ENCODE measurements around the gene GID4.

GID4 gene

DNA sequence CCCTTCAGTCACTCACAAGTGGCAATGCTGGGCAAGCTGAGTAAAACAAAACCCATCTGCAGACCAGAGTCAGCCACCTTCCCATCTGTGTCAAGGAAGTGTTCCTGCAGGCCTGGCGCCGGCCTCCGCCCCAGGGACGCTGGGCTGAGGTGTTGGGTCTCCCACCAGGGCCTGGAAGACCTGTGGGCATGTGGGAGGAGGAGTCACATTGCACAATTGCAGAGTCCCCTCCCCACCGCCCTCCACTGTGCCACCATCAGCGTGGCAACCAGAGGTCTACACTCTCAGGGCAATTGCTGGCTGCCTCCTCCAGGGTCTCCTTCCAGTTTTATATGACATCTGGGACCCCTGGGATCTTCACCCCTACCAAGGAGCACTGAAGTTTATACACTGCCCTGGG, 66.4 kb downstream of the GID4 start:
- DNase-seq = no peak

DNA sequence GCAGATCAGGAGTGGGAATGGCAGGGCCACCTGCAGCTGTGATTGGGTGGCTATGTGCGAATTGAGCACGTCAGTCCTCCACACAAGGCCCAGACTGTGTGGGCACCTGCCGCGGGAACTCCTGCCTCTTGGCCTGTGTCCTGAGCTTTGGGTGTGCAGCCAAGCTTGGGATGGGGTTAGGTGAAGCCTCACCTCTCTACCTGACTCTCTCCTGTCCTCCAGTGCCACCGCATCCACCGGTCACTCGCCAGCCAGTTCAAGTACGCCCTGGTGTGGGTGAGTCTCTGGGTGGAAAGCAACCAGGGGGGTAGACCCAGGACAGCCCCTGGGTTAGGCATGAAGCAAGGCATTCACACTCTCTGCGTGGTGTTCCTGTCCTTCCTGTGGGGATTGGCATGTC, 67.0 kb downstream of the GID4 start:
- DNase-seq = no peak

DNA sequence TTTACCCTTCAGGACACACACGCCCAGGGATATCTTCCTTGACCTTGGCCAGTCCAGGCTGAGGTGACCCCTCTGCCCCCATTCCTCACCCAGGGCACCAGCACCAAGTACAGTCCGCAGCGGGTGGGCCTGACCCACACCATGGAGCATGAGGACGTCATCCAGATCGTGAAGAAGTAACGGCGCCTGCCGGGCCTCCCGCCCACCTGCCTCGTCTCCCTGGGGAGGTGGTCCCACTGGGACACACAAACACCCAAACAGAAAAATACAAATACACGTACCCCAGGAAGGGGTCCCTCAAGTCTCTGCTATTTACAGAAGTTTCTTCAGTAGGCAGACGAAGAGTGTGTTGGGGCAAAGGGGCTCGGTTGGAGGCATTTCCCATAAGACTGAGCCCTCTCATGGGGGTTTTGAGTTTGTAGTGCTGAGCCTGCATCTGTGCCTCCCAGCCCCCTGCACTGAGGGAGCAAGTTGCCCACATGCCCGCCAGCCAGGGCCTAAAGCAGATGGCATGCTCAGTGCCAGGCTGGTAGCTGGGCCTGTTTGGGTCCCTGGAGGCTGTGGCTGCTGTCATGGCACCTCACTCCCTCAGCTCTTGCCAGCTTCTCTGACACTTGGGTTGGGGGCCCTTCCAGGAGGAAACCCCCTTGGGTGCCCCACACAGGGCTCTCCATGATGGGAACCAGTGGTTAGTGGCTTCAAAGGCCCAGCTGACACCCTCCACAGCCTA, 68.0 kb downstream of the GID4 start:
- DNase-seq = no peak

- no peak for DNase-seq
Measured at GRCh38 chr17:18107971-18108370, 68.8 kb downstream of the GID4 start.

GRCh38 chr17:18108401-18109312, 69.4 kb downstream of the GID4 start, which contains the start of gene MYO15A:
MYO15A (plus strand) TSS chr17:18108756; CDS start chr17:18118801, 10,045 bp downstream.
- DNase-seq = no peak

GRCh38 chr17:18109935-18110485, 70.8 kb downstream of the GID4 start:
- no peak for DNase-seq

GRCh38 chr17:18110636-18111145, 71.5 kb downstream of the GID4 start:
- DNase-seq = no peak

DNA sequence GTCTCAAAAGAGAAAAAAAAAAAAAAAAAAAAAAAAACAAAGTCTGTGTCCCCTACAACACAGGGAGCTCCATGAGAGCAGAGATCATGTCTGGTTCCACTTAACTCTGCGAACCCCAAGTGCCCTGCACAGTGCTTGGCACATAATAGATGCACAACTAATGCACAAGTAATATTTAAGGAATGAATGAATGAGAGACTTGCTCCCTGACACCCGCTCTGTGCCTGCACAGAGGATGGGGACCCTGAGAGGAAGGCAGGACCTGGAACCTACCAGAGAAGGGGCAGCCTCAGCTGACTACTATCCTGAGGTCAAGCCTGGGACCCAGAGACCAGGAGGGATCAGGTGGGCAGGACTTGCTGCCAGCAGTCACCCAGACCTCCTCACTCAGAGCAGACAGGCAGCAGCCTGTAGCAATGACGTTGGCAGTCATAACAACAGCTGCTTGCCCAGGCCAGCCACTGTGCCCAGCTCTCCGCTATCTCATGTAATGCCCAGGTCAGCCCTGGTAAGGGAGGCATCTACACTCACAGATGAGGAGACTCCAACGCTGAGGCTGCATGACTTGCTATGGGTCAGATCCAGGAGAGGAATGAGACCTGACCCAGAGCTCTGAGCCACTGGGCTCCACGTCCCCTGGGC, 72.2 kb downstream of the GID4 start:
- DNase-seq = no peak

DNA sequence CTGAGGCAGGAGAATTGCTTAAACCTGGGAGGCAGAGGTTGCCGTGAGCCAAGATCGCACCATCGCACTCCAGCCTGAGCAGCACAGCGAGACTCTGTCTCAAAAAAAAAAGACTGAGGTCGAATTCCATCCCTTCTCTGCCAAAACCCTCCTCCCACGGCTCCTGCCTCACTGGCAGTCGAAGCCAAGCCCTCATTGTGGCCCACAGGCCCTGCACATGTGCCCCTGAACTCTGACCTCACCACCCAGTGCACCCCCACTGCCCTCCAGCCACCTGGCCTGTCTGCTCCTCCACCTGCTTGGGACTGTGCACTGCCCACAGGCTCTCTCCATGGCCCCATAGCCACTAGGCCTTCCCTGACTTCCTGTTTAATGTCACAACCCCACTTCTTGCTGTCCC, 76.3 kb downstream of the GID4 start:
- DNase-seq = no peak

DNA sequence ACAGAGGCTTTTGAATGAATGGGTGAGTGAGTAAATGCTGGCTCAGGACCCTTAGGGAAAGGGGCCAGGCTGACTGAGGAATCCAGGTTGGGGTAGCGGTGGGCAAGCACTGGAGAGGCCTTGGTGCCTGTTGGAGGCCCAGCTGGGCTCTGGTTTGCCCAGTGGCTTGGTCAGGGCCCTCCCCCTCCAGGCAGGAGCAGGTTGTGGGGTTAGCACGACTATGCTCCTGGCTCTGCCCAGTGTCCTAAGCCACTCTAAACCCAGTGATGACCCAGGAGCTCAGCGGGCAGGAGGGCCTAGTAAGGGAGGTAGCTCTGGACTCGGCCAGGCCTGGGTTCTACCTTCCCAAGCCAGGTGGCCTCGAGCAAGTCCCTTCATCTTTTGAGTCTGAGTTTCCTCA, 76.9 kb downstream of the GID4 start:
- DNase-seq = no peak

GRCh38 chr17:18117533-18117932, 78.3 kb downstream of the GID4 start:
- no peak for DNase-seq

All from SHP77 treated with DMSO at 0.1 percent for 48 hours (cell line).